GM21786 (cell line): ENCODE measurements around the gene SEPTIN7.

Experiments used
- ATAC-seq: cut with Tn5 transposase; IDR thresholded peaks from one replicate; pipeline ENCODE4 v1.9.1; 2021; ENCODE audit not compliant: unreplicated experiment

SEPTIN7 gene

DNA sequence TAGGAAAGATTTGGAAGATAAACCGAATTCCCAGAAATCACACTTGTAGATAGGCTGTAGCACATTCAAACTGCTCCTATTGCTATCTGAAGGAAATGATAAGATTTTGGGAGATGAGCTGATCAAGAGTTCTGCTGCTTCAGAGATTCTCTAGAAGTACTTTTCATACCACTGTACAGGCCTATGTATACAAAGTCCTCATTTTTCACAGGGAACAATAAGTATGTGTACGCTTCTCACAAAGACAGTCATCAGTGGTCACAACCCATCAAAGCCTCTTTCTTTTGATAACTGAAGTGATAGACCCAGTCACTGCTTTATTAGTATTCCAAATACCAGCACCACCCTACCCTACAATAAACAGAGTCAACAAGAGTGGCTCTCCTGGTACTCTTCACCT, 15.6 kb upstream of the SEPTIN7 start:
- ATAC-seq = no peak

GRCh38 chr7:35787925-35788324, 12.9 kb upstream of the SEPTIN7 start:
- ATAC-seq = no peak

- ATAC-seq = no peak
Observed at GRCh38 chr7:35792472-35792871, 8.4 kb upstream of the SEPTIN7 start.

DNA sequence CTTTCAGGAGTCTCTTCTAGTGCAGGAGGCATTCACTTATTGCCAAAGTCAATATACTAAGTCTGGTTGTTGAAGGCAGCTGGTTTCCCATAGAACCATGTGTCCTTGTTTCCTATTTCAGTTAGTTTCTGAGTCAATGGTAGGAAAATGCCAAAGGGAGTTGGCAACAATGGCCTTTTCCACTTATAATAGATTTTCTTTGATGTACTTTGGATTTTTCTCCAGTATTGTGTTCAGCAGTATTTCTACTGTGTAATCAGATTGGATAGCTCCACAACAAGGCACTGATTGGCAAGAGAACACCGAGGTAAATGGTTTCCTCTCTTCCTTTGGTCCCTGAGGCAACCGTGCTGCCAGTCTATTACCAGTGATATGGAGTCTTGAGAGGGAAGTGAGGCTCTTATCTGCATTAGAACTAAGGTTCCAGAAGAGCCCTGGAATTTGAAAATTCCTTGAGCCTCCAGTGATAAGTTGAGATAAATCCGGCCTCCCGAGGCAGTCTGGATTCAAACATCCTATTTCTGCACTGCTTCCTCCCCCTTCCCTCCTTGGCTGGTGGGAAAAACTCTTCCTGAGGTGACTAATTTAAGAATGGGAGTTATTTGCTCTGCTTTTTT, 7.9 kb upstream of the SEPTIN7 start:
- no peak for ATAC-seq

DNA sequence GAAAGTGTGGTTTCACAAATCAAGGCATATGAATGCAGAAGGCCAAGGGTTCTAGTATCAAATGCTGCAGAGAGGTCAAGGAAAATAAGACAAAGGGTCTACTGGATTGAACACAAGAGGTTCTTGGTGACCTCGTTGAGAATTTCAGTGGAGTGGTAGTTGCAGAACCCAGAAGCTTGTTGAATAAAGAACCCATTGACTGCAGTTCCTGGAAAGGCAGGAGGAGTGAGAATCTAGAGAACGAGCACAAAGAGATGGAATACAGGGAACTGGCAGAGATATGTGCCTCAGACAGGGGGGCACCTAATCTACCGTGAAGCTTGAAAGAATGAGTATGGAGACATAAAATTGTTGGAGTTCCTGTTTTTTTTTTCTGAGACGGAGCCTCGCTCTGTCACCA, 3.5 kb upstream of the SEPTIN7 start:
- ATAC-seq = no peak

DNA sequence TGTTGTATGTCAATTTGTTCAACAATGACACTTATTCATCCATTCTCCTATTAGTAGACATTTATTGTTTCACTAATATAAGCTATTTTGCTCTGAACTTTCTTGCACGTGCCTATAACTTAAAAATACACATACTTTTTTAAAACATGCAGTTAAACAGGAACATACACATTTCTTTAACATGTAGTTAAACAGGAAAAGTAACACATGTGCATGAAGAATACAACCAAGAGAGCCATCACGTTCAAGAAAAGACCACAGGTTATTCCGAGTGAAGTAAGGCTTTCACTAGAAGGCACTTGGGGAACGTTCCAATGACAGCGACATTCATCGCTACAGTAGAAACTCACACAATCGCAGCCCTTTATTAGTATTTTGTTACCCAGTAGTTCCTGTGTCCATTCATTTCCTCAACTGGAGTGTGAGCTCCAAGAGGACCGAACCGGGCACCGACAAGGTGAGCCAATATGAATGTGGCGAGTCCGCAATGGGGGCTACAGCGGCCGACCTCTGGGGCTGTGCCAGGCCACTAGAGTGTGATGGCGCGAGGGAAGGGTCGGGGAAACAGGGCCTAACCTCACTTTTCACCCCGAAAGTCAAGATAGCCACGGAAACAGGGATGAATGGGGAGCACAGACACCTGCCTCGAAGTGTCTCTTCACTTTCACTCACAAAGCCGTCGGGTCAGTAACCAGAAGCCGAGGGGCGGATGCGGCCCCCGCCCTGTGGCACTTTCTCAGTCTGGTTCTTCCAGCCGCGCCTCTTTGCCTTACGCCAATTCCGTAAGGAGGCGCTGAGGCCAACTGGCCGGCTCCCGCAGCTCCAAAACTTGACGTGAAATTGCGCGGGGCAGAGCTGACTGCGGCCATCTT, 775 bp upstream of the SEPTIN7 start:
- ATAC-seq = peak; percentile 37

- peak; percentile 22 for ATAC-seq
Observed at GRCh38 chr7:35801392-35802101, 690 bp downstream of the SEPTIN7 start.

GRCh38 chr7:35802102-35802466, 1.2 kb downstream of the SEPTIN7 start:
- no peak for ATAC-seq

DNA sequence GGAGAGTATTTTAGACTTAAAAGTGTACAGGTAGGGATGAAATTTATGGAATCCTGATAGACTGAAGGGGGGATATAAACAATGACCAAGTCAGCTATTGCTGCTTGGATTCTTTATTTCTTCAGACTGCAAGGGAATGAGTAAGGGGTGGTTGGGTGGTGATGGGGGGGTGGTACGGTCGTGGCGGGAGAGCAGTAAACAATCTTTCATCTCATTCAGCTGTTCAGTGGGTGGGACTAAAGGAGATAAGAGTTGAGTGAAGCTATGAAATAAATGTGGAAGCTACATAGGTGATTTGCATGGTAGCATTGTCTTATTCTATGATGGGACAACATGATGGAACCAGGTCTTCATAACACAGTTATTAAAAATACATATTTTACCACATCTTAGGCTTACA, 1.8 kb downstream of the SEPTIN7 start:
- ATAC-seq = no peak

DNA sequence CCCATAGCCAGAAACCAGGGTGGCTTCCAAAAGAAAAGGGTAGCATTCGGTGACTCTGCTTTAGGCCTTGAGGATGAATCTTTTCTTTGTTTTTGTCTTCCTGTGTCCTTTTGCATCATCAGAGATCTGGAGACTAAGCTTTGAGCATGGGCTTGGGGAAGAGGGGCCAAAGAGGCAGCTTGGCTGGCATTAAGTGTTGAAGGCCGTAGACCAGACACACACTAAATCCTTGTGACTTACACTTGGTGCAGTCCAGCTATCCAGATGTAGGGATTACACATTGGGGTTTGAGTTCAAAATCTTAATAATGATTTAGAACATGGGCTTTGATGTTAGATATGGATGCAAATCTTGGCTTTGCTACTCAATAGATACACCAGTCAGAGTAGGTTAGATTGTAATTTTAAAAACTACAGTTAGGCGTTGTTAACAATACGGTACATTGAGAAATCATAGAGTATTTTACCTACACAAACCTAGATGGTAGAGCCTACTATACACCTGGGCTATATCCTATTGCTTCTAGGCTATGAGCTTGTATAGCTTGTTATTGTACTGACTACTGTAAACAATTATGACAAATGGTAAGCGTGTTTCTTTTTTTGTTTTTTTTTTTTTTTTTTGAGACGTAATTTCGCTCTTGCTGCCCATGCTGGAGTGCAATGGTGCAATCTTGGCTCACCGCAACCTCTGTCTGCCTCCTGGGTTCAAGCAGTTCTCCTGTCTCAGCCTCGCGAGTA, 3.5 kb downstream of the SEPTIN7 start:
- no peak for ATAC-seq

DNA sequence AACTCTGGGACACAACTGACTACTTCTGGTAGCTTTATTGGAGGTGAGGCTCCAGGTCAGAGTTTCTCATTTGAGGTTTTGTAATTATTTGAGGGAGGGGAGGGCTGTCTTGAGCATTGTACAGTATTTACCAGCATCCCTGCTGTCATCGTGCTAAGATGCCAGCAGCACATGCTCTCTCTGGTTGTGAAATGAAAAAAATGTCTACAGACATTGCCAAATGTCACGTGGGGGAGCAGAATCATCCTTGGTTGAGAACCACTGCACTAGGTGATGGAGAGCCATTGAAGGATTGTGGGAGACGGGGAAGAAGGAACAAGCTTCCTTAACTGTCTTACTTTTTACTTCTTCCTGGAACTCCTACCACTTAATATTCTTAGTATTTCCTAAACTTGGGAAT, 5.0 kb downstream of the SEPTIN7 start:
- ATAC-seq = no peak

DNA sequence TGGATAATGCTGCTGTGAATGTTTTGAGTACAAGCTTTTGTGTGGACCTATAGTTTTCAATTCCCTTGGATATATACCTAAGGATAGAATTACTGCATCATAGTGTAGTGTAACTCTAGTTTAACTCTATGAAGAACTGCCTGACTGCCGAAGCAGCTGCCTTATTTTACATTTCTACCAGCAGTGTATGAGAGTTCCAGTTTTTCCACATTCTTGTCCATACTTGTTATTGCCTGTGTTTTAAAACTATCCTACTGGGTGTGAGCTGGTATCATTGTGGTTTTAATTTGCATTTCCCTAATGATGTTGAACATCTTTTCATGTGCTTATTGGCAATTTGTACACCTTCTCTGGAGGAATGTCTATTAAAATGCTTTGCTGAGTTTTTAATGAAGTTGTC, 15.7 kb downstream of the SEPTIN7 start:
- no peak for ATAC-seq

- ATAC-seq = no peak
Observed at GRCh38 chr7:35817181-35817580, 16.3 kb downstream of the SEPTIN7 start.

- no peak for ATAC-seq
Observed at GRCh38 chr7:35817930-35818329, 17.1 kb downstream of the SEPTIN7 start.

- no peak for ATAC-seq
Observed at GRCh38 chr7:35818513-35818912, 17.7 kb downstream of the SEPTIN7 start.

- no peak for ATAC-seq
Observed at GRCh38 chr7:35819310-35819709, 18.5 kb downstream of the SEPTIN7 start.

DNA sequence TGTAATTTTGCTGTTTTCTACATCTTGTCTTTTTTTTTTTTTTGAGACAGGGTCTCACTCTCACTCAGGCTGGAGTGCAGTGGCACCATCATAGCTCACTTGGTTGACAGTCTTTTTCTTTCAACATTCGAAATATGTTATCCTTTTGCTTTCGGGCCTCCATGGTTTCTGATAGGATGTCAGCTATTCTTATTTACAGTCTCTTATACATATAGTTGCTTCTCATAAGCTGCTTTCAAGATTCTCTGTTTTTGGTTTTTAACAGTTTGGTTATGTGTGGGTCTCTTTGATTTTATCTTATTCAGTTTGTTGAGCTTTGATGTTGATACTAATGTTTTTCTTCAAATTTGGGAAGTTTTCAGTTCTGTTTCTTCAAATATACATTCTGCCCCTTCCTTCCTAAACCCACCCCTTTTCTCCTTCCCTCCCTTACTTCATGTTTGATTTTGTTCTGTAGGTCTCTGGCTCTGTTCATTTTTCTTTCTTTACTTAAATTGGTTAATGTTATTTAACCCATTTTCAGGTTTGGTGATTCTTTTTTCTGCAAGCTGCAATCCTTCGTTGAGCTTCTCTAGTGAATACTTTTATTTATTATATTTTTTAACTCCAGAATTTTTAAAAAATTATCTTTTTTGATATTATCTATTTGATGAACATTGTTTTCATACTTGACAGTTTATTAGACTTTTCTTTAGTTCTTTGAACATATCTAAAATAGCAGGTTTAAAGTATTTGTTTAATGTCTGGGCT, 19.3 kb downstream of the SEPTIN7 start:
- no peak for ATAC-seq

GRCh38 chr7:35820858-35821257, 20.0 kb downstream of the SEPTIN7 start:
- no peak for ATAC-seq

GRCh38 chr7:35823440-35823839, 22.6 kb downstream of the SEPTIN7 start:
- no peak for ATAC-seq

GRCh38 chr7:35825974-35826373, 25.1 kb downstream of the SEPTIN7 start:
- no peak for ATAC-seq

DNA sequence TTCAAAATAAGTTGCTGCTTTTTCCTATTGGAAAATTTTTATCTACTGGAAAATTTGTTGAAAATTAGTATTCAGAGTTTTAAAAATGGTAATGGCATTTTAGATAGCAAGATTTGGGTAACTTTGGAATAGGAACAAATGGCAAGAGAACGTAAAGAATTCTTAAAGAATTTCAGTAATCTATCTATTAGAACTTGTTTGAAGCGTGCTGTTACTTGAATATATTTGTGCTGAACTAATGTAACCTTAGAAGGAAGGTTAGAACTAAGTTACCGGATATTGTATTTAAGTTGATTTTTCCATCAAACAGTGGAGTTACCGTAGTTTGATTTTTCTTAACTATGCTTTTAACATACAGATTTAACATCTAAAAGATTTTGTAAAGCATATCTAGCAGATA, 25.9 kb downstream of the SEPTIN7 start:
- ATAC-seq = no peak
